Right renal pelvis (tissue), 4 donors: Measurements from ENCODE around the gene TBC1D1. TPM values are rescaled to one million over a fixed set of nuclear protein-coding genes. Genes with fewer than 3 reads are reported as not detected.

Source experiments
- DNase-seq, 4 donors: peaks; one replicate each; pipeline ENCODE4 v3.0.0-alpha.2; 2013; ENCODE audit warnings: low read depth in 4 of 4, low spot score in 3 of 4, missing footprints in 1 of 4
- polyA plus RNA-seq, 4 donors: library from polyadenylated mRNA; unstranded; fragments of 120-200 nt; gene quantifications; one replicate each; pipeline ENCODE4 v1.2.1, GENCODE V29; 2013; ENCODE audit not compliant: insufficient read length in 4 of 4

TBC1D1 gene
- polyA plus RNA-seq, 4 donors = 174 to 197 (median 180) TPM

- no peak for DNase-seq
These were observed 244.3 kb downstream of the TBC1D1 start for GRCh38 chr4:38135201-38135600.

DNA sequence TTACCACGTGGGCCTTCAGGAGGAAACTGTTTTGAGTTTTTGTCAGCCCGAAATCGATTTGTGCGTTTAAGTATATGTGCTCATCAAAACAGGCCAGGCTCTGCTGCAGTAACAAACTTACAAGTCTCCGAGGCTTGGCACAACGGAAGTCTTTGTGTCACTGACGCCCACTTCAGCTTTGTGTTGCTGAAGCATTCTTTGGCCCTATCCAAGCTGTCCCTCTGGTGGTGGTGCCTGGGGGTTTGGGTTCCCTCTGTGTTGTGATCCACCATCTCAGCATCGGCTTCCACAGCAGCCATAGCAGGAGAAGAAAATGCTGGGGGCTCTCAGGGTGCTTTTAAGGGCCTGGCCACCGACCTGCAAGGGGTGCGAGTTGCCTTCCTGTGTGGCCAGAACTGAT is 245.7 kb downstream of the TBC1D1 start:
- no peak for DNase-seq

DNA sequence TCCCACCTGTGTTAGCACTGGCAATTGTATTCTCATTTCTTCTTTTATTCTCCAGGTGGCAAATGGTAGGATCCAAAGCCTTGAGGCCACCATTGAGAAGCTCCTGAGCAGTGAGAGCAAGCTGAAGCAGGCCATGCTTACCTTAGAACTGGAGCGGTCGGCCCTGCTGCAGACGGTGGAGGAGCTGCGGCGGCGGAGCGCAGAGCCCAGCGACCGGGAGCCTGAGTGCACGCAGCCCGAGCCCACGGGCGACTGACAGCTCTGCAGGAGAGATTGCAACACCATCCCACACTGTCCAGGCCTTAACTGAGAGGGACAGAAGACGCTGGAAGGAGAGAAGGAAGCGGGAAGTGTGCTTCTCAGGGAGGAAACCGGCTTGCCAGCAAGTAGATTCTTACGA is 246.2 kb downstream of the TBC1D1 start:
- DNase-seq = no peak

GRCh38 chr4:38138363-38138762 is 247.5 kb downstream of the TBC1D1 start:
- no peak for DNase-seq

GRCh38 chr4:38139187-38139586 is 248.3 kb downstream of the TBC1D1 start:
- DNase-seq = no peak

GRCh38 chr4:38140643-38141203 is 249.8 kb downstream of the TBC1D1 start:
- no peak for DNase-seq

DNA sequence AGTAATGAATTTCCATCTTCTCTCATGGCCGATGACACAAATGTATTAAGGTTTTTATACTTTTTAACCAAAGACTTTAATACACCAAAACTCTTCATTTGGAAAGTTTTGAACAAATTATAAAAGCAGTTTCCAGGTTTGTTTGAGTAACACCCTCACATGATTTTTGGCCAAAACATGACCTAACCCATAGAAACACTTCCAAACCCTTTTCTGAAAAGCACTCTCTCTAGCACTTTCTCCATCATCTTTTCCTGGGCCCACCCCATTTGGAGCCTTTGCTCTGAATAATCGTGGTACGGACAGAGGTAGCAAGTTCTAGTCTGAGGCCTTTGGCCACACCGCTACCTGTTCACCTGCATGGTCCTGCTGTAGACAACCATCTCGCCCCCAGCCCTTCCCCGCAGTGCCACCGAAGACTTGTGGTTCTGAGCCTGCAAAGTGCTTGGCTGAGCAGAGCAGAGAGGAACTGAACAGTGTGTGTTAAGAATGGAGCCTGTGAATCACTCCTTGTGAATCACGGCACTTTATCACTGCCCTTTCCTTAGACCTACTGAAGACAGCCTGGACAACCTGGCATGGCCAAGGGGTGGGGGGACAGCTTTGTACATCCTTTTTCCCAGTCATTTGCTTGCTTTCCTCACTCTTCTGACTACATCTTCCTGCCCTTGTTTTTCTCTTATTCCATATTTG is 251.1 kb downstream of the TBC1D1 start:
- DNase-seq = no peak

DNA sequence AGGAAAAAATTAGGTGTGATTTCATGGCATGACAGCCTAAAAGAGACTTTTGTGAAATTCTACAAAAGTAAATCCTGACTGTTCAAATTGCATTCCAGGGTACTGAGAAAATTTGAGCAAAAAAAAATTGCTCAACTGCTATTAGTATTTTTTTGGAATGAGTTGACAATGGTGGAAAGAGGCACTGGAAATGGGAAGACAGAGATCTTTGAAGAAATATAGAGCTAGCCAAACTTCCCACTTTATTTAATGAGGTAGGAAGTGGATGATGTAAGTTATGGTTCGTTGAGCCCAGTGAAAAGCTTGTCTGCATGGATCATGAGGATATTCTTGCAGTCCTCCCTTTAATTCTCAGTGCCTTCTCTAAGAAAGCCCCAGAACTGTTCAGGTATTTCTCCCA is 253.1 kb downstream of the TBC1D1 start:
- no peak for DNase-seq

GRCh38 chr4:38145033-38145678 is 254.3 kb downstream of the TBC1D1 start:
- DNase-seq = no peak

- DNase-seq = no peak
These were observed 254.9 kb downstream of the TBC1D1 start for GRCh38 chr4:38145741-38146140.

DNA sequence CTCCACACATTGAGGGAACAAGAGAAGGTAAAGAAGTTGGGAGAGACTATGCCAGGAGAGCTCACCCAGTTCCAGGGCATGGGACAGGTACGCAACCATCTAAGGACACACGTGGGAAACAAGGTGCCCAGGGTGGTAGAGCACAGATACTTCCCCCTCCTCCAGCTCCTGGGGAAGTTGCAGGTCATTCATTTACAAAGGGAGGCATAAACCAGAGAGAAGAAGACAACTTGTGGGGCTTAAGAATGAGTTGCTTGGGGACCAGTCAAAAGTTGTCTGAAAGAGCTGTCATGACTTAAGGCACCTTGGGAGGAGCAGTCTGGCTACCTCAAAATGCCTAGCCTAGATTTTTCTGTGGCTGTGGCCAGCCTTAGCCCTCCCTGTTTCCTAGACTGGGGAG is 255.5 kb downstream of the TBC1D1 start:
- DNase-seq = no peak

- no peak for DNase-seq
These were observed 258.6 kb downstream of the TBC1D1 start for GRCh38 chr4:38149472-38149996.

- no peak for DNase-seq
These were observed 259.2 kb downstream of the TBC1D1 start for GRCh38 chr4:38149997-38150671.

- no peak for DNase-seq
These were observed 259.9 kb downstream of the TBC1D1 start for GRCh38 chr4:38150766-38151165.

DNA sequence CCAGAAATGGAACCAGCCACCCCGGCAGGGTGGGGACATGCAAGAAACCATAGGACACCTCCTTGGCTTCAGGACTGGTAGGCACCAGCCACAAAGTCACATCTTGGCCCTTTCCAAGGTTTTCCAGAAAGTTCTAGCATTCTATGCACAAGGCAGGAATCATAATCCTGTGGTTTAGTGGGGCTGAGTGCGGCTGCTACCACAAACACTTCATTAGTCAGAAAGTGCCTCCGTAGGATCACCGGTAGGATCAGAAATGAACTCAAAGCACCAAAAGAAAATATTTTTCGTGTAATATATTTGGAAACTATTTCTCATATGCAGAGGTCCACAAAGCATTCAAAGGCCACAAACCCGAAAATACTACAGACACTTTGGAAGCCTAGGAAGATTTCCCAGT is 261.0 kb downstream of the TBC1D1 start:
- no peak for DNase-seq

GRCh38 chr4:38152305-38152704 is 261.4 kb downstream of the TBC1D1 start:
- no peak for DNase-seq

DNA sequence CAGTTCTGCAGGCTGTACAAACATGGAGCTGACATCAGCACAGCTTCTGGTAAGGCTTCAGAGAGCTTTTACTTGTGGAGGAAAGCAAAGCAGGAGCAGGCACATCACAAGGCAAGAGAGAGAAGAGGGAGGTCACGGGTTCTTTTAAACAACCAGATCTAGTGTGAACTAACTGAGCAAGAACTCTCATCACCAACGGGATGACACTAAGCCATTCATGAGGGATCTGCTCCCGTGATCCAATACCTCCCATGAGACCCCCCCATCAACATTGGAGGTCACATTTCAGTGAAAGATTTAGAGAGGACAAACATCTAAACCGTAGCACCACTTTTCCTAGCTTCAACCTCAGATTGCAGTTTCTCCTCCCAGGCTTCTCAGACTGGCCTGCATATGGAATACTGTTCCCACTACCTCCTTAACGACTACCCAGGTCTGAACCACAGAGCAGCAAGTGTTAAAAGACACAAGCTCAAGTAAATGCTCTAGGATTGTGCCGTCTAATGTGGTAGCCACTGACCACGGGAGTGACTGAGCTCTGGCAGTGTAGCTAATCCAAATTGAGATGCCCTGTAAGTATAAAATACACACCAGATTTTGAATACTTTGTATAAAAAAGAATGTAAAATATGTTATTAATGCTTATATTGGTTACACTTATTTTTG is 262.0 kb downstream of the TBC1D1 start:
- DNase-seq = no peak

DNA sequence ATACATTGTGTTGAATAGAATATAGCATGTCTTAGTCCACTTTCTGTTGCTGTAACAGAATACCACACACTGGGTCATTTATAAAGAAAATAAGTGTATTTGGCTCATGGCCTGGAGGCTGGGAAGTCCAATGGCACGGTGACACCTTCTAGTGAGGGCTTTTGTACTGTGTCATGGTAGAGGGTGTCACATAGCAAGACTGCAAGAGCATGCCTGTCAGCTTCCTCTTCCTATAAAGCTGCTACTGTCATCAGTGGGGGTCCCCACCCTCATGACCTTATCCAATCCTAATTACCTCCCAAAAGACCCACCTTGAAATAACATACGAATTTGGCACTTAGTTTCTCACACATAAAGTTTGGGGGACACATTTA is 262.5 kb downstream of the TBC1D1 start:
- no peak for DNase-seq

- DNase-seq = no peak
These were observed 263.4 kb downstream of the TBC1D1 start for GRCh38 chr4:38154252-38154651.

DNA sequence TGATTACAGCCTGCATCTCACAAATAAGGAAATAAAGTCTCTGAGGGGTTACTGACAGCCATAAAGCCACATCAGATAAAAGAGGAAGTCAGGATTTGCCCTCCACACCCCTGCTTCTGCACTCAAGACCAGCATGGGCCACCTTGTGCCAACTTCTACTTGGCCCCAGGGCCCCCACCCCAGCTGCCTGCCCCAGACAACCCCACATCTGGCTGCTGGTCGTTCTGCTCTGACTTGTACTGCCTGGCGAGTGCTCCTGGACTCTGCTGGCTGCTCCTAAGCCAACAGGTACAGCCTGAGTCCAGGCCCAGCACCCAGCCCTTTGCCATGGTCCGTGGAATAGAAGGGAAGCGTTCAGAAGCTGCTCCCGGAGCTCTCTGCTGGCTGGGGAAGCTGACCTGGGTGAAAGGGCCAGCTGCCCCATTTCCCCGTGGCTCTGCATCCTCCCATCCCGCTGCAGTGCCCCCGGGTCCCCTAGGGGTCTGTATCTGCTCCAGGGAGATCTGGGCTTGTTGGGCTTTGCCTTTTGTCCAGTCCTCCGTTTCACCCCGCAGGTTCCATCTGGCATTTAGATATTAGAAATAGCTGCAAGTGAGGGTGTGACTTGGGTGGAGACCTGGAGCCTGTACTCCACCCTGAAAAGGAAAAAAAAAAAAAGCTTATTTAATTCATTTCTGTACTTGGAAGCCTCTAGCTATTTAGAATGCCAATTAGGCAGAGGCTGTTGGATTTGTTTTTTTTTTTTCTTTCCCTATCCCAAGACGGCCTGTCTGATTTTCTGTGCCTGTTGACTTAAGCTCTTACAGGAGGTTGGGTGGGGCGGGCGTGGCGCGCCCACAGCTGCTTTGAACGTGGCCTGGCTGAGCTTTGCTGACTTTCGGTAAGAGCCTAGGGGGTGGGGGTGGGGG is 264.1 kb downstream of the TBC1D1 start:
- no peak for DNase-seq
